ENCODE measurements around the gene PLEKHM3.

PLEKHM3 gene

GRCh38 chr2:207870814-207871213 is 154.5 kb downstream of the PLEKHM3 start:
- no peaks in the 10 kb centered on the region for H3K27me3 Mint-ChIP-seq (ENCODE audit: low read depth)
- no peaks in the 10 kb centered on the region for H3K9me3 Mint-ChIP-seq
- no peaks in the 10 kb centered on the region for H3K4me1 Mint-ChIP-seq (ENCODE audit: low read depth)
- H3K36me3 Mint-ChIP-seq (ENCODE audit: low read depth), result no peaks in the 10 kb centered on the region
- no peak overlapping the region for H3K27ac Mint-ChIP-seq
- H3K4me3 Mint-ChIP-seq, result no peak overlapping the region

GRCh38 chr2:207869784-207870778 is 155.2 kb downstream of the PLEKHM3 start:
- H3K27ac Mint-ChIP-seq, result no peak overlapping the region
- H3K9me3 Mint-ChIP-seq, result no peaks in the 10 kb centered on the region
- no peaks in the 10 kb centered on the region for H3K4me1 Mint-ChIP-seq (ENCODE audit: low read depth)
- H3K4me3 Mint-ChIP-seq, result no peak overlapping the region
- H3K36me3 Mint-ChIP-seq (ENCODE audit: low read depth), result no peaks in the 10 kb centered on the region
- no peaks in the 10 kb centered on the region for H3K27me3 Mint-ChIP-seq (ENCODE audit: low read depth)

- Mint-ChIP-seq H3K4me1 (ENCODE audit: low read depth) (no peaks in the 10 kb centered on the region), H3K9me3 (no peaks in the 10 kb centered on the region), H3K27me3 (ENCODE audit: low read depth) (no peaks in the 10 kb centered on the region), H3K4me3 (no peak overlapping the region), H3K27ac (no peak overlapping the region), H3K36me3 (ENCODE audit: low read depth) (no peaks in the 10 kb centered on the region)
These were observed 156.3 kb downstream of the PLEKHM3 start for GRCh38 chr2:207868855-207869596.

- H3K4me1 Mint-ChIP-seq (ENCODE audit: low read depth), result no peaks in the 10 kb centered on the region
- no peaks in the 10 kb centered on the region for H3K36me3 Mint-ChIP-seq (ENCODE audit: low read depth)
- H3K27ac Mint-ChIP-seq, result no peak overlapping the region
- H3K27me3 Mint-ChIP-seq (ENCODE audit: low read depth), result no peaks in the 10 kb centered on the region
- no peaks in the 10 kb centered on the region for H3K9me3 Mint-ChIP-seq
- no peak overlapping the region for H3K4me3 Mint-ChIP-seq
These were observed 157.4 kb downstream of the PLEKHM3 start for GRCh38 chr2:207867905-207868304.

- no peaks in the 10 kb centered on the region for H3K9me3 Mint-ChIP-seq
- no peak overlapping the region for H3K27ac Mint-ChIP-seq
- H3K4me1 Mint-ChIP-seq (ENCODE audit: low read depth), result no peaks in the 10 kb centered on the region
- H3K4me3 Mint-ChIP-seq, result no peak overlapping the region
- H3K27me3 Mint-ChIP-seq (ENCODE audit: low read depth), result no peaks in the 10 kb centered on the region
- H3K36me3 Mint-ChIP-seq (ENCODE audit: low read depth), result no peaks in the 10 kb centered on the region
These were observed 158.3 kb downstream of the PLEKHM3 start for GRCh38 chr2:207867056-207867455.

GRCh38 chr2:207865210-207865609 is 160.1 kb downstream of the PLEKHM3 start:
- no peaks in the 10 kb centered on the region for H3K36me3 Mint-ChIP-seq (ENCODE audit: low read depth)
- H3K9me3 Mint-ChIP-seq, result no peaks in the 10 kb centered on the region
- H3K4me3 Mint-ChIP-seq, result no peak overlapping the region
- H3K27me3 Mint-ChIP-seq (ENCODE audit: low read depth), result no peaks in the 10 kb centered on the region
- H3K4me1 Mint-ChIP-seq (ENCODE audit: low read depth), result no peaks in the 10 kb centered on the region
- no peak overlapping the region for H3K27ac Mint-ChIP-seq

- no peaks in the 10 kb centered on the region for H3K36me3 Mint-ChIP-seq (ENCODE audit: low read depth)
- H3K27ac Mint-ChIP-seq, result no peak overlapping the region
- no peak overlapping the region for H3K4me3 Mint-ChIP-seq
- H3K9me3 Mint-ChIP-seq, result no peaks in the 10 kb centered on the region
- no peaks in the 10 kb centered on the region for H3K27me3 Mint-ChIP-seq (ENCODE audit: low read depth)
- no peaks in the 10 kb centered on the region for H3K4me1 Mint-ChIP-seq (ENCODE audit: low read depth)
These were observed 162.0 kb downstream of the PLEKHM3 start for GRCh38 chr2:207863345-207863744.

GRCh38 chr2:207861789-207862188 is 163.5 kb downstream of the PLEKHM3 start:
- Mint-ChIP-seq H3K27ac (no peak overlapping the region), H3K27me3 (ENCODE audit: low read depth) (no peaks in the 10 kb centered on the region), H3K36me3 (ENCODE audit: low read depth) (no peaks in the 10 kb centered on the region), H3K9me3 (no peaks in the 10 kb centered on the region), H3K4me1 (ENCODE audit: low read depth) (no peaks in the 10 kb centered on the region), H3K4me3 (no peak overlapping the region)

- no peaks in the 10 kb centered on the region for H3K36me3 Mint-ChIP-seq (ENCODE audit: low read depth)
- no peaks in the 10 kb centered on the region for H3K9me3 Mint-ChIP-seq
- H3K27ac Mint-ChIP-seq, result no peak overlapping the region
- H3K4me1 Mint-ChIP-seq (ENCODE audit: low read depth), result no peaks in the 10 kb centered on the region
- no peaks in the 10 kb centered on the region for H3K27me3 Mint-ChIP-seq (ENCODE audit: low read depth)
- no peak overlapping the region for H3K4me3 Mint-ChIP-seq
These were observed 164.6 kb downstream of the PLEKHM3 start for GRCh38 chr2:207860685-207861084.

GRCh38 chr2:207855591-207855990 is 169.7 kb downstream of the PLEKHM3 start:
- H3K27me3 Mint-ChIP-seq (ENCODE audit: low read depth), result no peaks in the 10 kb centered on the region
- no peaks in the 10 kb centered on the region for H3K4me1 Mint-ChIP-seq (ENCODE audit: low read depth)
- no peaks in the 10 kb centered on the region for H3K9me3 Mint-ChIP-seq
- no peak overlapping the region for H3K4me3 Mint-ChIP-seq
- no peak overlapping the region for H3K27ac Mint-ChIP-seq
- H3K36me3 Mint-ChIP-seq (ENCODE audit: low read depth), result no peaks in the 10 kb centered on the region

- Mint-ChIP-seq H3K36me3 (ENCODE audit: low read depth) (no peaks in the 10 kb centered on the region), H3K27ac (no peak overlapping the region), H3K4me3 (no peak overlapping the region), H3K27me3 (ENCODE audit: low read depth) (no peaks in the 10 kb centered on the region), H3K4me1 (ENCODE audit: low read depth) (no peaks in the 10 kb centered on the region), H3K9me3 (no peaks in the 10 kb centered on the region)
These were observed 170.6 kb downstream of the PLEKHM3 start for GRCh38 chr2:207854484-207855440.

GRCh38 chr2:207852791-207853190 is 172.5 kb downstream of the PLEKHM3 start:
- no peaks in the 10 kb centered on the region for H3K27me3 Mint-ChIP-seq (ENCODE audit: low read depth)
- no peaks in the 10 kb centered on the region for H3K9me3 Mint-ChIP-seq
- H3K27ac Mint-ChIP-seq, result no peak overlapping the region
- H3K4me3 Mint-ChIP-seq, result no peak overlapping the region
- H3K4me1 Mint-ChIP-seq (ENCODE audit: low read depth), result no peaks in the 10 kb centered on the region
- no peaks in the 10 kb centered on the region for H3K36me3 Mint-ChIP-seq (ENCODE audit: low read depth)

GRCh38 chr2:207849443-207849842 is 175.9 kb downstream of the PLEKHM3 start:
- Mint-ChIP-seq H3K27ac (no peak overlapping the region), H3K4me1 (ENCODE audit: low read depth) (peaks cover 2% of the 10 kb centered on the region), H3K9me3 (no peaks in the 10 kb centered on the region), H3K27me3 (ENCODE audit: low read depth) (no peaks in the 10 kb centered on the region), H3K36me3 (ENCODE audit: low read depth) (no peaks in the 10 kb centered on the region), H3K4me3 (no peak overlapping the region)

- Mint-ChIP-seq H3K27ac (no peak overlapping the region), H3K4me3 (no peak overlapping the region), H3K4me1 (ENCODE audit: low read depth) (peaks cover 2% of the 10 kb centered on the region), H3K27me3 (ENCODE audit: low read depth) (no peaks in the 10 kb centered on the region), H3K9me3 (no peaks in the 10 kb centered on the region), H3K36me3 (ENCODE audit: low read depth) (no peaks in the 10 kb centered on the region)
These were observed 176.8 kb downstream of the PLEKHM3 start for GRCh38 chr2:207848545-207848928.

Measured in T-helper 1 cell treated with Interleukin-12 subunit alpha and Interleukin-12 subunit beta and Interleukin-4 antibody, amounts not matched to agents 30 μg/mL and 1 μg/mL, for 36 hours (primary cell).